Esophagus squamous epithelium (tissue), 4 donors: ENCODE measurements around the gene IGF2BP1.

ENCODE experiments used
- CTCF ChIP-seq, 6 experiments: fragments of 450-650 bp in 4 of 6; fragments of 200-600 bp in 2 of 6; sonication (generic) in 2 of 6; IDR thresholded peaks; one replicate each; pipeline ENCODE4 v1.5.1; 2016 to 2019; ENCODE audit warnings: antibody characterized with exemption in 6 of 6, mild to moderate bottlenecking in 4 of 6, moderate library complexity in 4 of 6
- POLR2A ChIP-seq, 4 donors: fragments of 450-650 bp; IDR thresholded peaks; one replicate each; pipeline ENCODE4 v1.6.1; 2017; ENCODE audit warnings: antibody characterized with exemption in 4 of 4, mild to moderate bottlenecking in 4 of 4, moderate library complexity in 3 of 4

- no peak for TF ChIP-seq POLR2A (IDR thresholded peaks at IDR 0.05)
- TF ChIP-seq CTCF (IDR thresholded peaks at IDR 0.05), result no peak
Observed at GRCh38 chr17:49021095-49021767, 24.0 kb downstream of the IGF2BP1 start.
